ENCODE data around the gene COL17A1.

- TF ChIP-seq CTCF (IDR thresholded peaks at IDR 0.05; ENCODE audit: low read length) (no peak), EZH2 (IDR thresholded peaks at IDR 0.05; ENCODE audit: borderline replicate concordance, low read length) (no peak)
Measured at GRCh38 chr10:104037261-104037951, 48.3 kb downstream of the COL17A1 start.
